A549 treated with Mapracorat at 1 μM for 4 hours (cell line): ENCODE results near the gene ZNF543. TPM values are rescaled to one million over a fixed set of nuclear protein-coding genes. Genes with fewer than 3 reads are reported as not detected.

Experiments
- total RNA-seq: library from RNA; stranded (reverse); fragments of 200-300 nt; extraction: Qiagen RNA extraction; gene quantifications from 5 replicates; pipeline ENCODE4 v1.2.3, GENCODE V29; 2022

The ZNF543 gene
- 1.1 to 1.7 TPM (median 1.6 TPM) in 5 replicates for total RNA-seq

DNA sequence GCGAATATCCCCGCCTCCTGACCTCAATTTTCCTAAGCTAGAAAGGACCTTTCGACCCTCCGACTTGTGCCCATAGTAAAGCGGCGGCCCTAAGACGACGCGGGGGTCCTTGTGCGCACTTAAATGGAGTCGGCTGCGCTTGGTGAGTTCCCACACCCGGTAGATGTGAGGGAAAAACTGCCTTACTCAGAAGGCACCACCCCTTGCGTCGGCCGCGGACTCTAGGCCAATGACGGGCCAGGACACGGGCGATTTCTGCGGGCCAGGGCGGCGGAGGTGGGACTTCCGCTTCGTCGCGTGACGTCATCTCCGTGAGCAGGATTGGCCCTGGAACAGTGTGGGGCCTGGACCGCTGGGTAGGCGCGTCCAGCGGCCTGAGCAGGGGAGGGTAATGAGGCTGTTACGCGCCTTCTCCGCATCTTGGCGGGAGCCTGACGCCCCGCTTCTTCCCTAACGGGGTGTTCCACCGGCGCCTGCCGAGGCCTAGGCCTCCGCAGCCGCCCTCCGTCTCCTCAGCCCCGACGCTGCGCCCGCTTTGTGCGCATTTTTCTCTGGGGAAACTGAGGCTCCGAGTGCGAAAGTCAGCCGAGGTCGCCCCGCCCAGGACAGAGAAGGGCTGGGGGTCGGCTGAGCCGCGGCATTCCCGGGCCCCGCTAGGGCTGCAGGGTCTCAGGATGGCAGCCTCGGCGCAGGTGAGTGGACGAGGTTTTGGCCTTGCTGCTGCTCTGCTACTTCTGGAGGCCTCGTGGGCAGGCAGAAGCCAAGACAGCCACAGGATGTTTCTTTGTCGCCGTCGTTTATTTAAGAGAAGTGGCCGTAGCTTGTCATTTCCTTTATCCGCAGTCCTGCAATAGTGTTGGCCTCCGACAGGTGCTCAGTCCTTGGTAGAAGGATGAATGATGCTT is at the start of gene ZNF543:
Gene ZNF543 (plus strand): TSS at position 293 of the 905 bp plus-strand sequence. CDS start 382 bp downstream, at position 675.

GRCh38 chr19:57280165-57280961 is 39.9 kb upstream of the ZNF543 start, which contains the start of gene ZNF460:
TSS of gene ZNF460 (plus strand) at chr19:57280485. CDS start at chr19:57280807, 322 bp downstream.

DNA sequence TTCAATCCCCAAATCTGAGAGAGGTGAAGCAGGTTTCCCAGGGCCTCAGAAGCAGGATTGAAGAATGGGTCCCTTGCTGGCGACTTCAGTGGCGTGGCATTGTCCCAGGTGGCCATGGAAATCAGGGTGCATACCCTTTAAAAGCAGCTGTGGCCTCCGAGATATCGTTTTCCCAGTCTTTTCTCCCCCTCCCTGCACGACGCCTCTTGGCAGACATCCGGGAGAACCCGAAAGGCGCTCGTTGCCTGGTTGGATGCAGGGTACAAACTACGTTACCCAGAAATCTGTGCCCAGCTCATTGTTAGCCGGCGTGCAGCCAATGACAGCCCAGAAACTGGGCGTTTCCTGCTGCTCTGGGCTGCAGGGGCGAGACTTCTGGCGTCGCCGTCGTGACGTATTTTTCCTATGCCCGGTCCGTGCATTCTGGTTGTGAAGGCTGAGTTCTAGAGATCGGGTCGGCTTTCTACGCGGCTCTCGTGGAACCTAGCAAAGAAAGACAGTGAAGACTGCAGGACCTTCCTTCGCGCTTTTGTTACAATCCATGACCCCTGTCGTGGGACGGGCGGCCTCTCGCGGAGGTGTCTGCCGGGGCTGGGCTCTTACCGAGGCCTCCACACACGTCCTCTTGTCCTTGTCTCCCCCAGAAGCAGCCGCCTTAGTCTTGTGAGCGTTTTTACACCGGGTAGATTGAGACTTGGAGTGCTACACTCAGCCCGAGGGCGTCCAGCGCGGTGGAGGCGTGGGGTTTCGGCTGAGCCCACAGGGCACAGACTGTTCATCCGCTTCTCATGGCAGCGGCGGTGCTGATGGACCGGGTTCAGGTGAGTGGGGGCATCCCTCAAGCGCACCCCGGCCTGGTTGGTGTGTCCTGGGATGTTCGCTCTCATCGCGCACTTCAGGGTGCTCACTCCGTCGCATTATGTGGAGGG is 30.9 kb downstream of the ZNF543 start, which contains the start of gene ZNF304:
Gene ZNF304 (plus strand): TSS at position 395 of the 929 bp plus-strand sequence. CDS start 394 bp downstream, at position 789.

DNA sequence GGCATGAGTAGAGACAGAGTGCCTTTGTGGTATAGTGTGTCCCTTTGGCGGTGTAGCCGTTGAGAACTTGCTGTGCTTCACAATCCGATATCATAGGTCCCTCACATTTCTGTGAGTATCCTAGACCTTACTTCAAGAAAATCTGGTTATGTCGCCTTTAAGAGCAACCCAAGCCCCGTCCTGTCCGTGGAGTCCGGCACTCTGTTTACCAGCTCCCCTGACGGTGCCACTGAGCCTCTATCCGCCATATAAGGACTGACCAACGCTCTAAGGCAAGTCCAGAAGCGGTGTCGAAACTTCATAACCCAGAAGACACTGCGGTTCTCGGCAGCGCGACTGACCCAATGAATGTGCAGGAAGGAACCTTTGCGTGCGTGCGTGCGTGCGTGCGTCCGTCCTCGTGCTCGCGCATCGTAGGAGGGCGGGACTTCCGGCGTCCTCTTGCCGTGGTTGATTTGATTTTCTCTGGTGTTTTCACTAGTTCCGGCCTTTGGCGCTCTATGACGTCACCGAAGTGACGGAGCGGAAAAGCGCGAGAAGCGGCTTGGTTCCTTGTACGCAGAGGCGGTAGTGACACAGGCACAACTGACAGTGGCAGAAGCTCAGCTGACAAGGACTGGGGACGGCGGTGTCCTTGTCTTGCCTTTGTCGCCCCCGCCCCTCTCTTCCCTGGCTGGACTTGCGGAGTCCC is 42.9 kb downstream of the ZNF543 start, which contains the start of the genes TRAPPC2B and ZNF547:
Gene TRAPPC2B (plus strand): TSS at position 555 of the 691 bp plus-strand sequence. CDS start 1,283 bp downstream, outside the sequence.
Gene ZNF547 (plus strand): TSS at position 555 of the 691 bp plus-strand sequence. CDS start 5,005 bp downstream, outside the sequence.

Other genes starting within 250 kb of the ZNF543 start
- gene USP29, start 200.5 kb upstream of the ZNF543 start, total RNA-seq: not detected in 5 replicates
- not detected in 5 replicates for gene ZIM3, start 175.3 kb upstream of the ZNF543 start, total RNA-seq
- gene DUXA, start 153.0 kb upstream of the ZNF543 start, total RNA-seq: not detected in 5 replicates
- gene ZNF264, start 129.0 kb upstream of the ZNF543 start, total RNA-seq: 5.5 to 9.0 TPM (median 8.4 TPM) in 5 replicates
- 0.25 to 0.66 TPM (median 0.49 TPM) in 4 of 5 replicates, not detected in the other for gene AURKC, start 89.4 kb upstream of the ZNF543 start, total RNA-seq
- gene ZNF805, start 79.8 kb upstream of the ZNF543 start, total RNA-seq: 1.4 to 2.7 TPM (median 1.9 TPM) in 5 replicates
- gene ZNF460, start 40.0 kb upstream of the ZNF543 start, total RNA-seq: 0.81 to 1.2 TPM (median 1.1 TPM) in 5 replicates
- gene ZNF304, start 30.8 kb downstream of the ZNF543 start, total RNA-seq: 2.1 to 2.7 TPM (median 2.4 TPM) in 5 replicates
- 13.7 to 16.4 TPM (median 16.3 TPM) in 5 replicates for gene TRAPPC2B, start 43.1 kb downstream of the ZNF543 start, total RNA-seq
- gene ZNF547, start 43.1 kb downstream of the ZNF543 start, total RNA-seq: 0.85 to 1.5 TPM (median 1.4 TPM) in 5 replicates
- 3.3 to 5.0 TPM (median 3.7 TPM) in 5 replicates for gene ZNF548, start 69.4 kb downstream of the ZNF543 start, total RNA-seq
- gene ZNF17, start 90.7 kb downstream of the ZNF543 start, total RNA-seq: 3.8 to 7.0 TPM (median 4.9 TPM) in 5 replicates
- gene ZNF749, start 114.9 kb downstream of the ZNF543 start, total RNA-seq: 14.1 to 16.4 TPM (median 15.0 TPM) in 5 replicates
- gene VN1R1, start 136.7 kb downstream of the ZNF543 start, total RNA-seq: 0.06 to 0.11 TPM in 2 of 5 replicates, not detected in the others
- 0.73 to 1.4 TPM (median 1.2 TPM) in 5 replicates for gene ZNF772, start 157.1 kb downstream of the ZNF543 start, total RNA-seq
- 4.9 to 7.9 TPM (median 6.7 TPM) in 5 replicates for gene ZNF419, start 167.3 kb downstream of the ZNF543 start, total RNA-seq
- gene ZNF773, start 179.5 kb downstream of the ZNF543 start, total RNA-seq: 4.1 to 6.7 TPM (median 4.4 TPM) in 5 replicates
- gene ZNF549, start 206.9 kb downstream of the ZNF543 start, total RNA-seq: 1.4 to 1.9 TPM (median 1.7 TPM) in 5 replicates
- gene ZNF550, start 239.4 kb downstream of the ZNF543 start, total RNA-seq: 2.5 to 5.4 TPM (median 3.8 TPM) in 5 replicates